Fibroblast of pulmonary artery (primary cell): ENCODE results near the gene GLIS1.

Experiments
- DNase-seq: peaks from one replicate; pipeline ENCODE4 v3.0.0-alpha.2; 2010; ENCODE audit warnings: low read depth
- H3K4me3 ChIP-seq: replicated peaks from 2 replicates; pipeline ENCODE4 v1.5.1; 2011; ENCODE audit warnings: low read depth, mild to moderate bottlenecking, control low read depth, low read length, moderate library complexity
- CTCF ChIP-seq: IDR thresholded peaks from 2 replicates; pipeline ENCODE4 v1.5.1; 2011; ENCODE audit warnings: mild to moderate bottlenecking, control low read depth, low read length, inconsistent platforms; ENCODE audit errors: missing control alignments

Gene GLIS1

GRCh38 chr1:53595906-53596305, 143.1 kb downstream of the GLIS1 start:
- DNase-seq, result no peak
- no peak overlapping the region for H3K4me3 ChIP-seq
- TF ChIP-seq CTCF, result no peak

DNA sequence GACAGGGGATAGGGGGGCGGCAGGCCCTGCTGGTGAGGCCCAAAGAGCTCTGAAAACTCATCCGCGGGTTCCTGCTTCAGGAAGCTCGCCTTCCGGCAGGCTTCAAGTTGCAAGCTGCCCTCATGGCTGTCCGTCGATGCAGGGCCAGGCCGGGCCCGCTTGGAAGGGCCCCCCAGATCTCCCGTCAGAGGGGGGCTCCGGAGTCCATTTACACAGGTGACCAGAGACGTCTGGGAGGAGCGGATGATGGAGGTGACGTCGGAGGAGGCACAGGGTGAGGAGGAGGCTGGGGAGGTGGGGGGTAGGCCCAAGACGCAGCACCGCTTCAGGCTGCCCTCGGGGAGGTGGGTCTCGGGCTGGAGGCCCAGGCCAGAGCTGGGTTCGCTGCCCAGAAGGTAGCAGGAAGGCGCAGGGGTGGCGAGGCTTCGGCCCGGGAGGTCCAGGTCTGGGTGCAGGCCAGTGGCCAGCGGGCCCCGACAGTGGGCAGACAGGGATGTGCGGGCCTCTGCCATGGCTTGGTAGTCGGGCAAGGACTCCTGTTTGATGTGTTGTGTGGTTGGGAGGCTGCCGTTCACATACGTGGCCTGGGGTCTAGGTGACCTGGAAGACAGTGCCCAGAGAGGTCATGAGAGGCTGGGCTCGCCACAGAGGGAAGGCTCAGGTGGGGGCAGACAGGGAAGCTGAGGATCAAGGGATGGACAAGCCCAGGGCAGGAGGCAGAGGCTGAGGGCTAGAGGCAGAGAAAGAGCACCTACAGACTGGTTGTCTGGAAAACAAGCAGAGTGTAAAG, 144.4 kb downstream of the GLIS1 start:
- no peak overlapping the region for H3K4me3 ChIP-seq
- no peak for DNase-seq
- no peak for TF ChIP-seq CTCF

DNA sequence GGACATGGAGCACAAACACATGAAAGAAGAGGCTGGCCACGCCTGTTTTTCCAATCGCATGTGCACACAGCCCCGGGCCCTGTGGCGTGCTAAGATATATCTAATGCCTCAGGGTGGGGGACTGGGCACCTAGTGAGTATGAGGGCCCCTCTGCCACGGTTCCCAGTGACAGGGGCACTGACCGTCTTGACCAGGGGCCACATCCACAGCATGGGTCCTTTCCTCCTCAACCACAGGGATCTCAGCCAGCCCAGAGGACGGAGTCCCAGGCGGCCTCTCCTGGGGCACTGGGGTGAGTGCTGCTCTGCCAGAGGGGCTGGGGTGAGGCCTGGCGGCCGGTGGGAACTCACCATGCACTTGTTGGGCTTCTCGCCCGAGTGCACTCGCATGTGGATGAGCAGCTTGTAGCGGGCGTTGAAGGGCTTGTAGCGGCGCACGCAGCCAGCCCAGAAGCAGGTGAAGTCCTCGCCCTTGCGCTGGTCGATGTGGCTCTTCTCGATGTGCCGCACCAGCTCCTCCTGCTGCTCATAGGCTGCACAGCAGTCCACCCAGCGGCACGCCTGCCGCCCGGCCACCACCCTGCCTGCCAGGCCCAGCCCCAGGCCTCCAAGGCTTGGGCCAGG, 145.1 kb downstream of the GLIS1 start:
- peak; percentile 19 for TF ChIP-seq CTCF
- DNase-seq, result peak; percentile 16
- no peak overlapping the region for H3K4me3 ChIP-seq

GRCh38 chr1:53592985-53593757, 145.8 kb downstream of the GLIS1 start:
- DNase-seq, result no peak
- TF ChIP-seq CTCF, result no peak
- H3K4me3 ChIP-seq, result no peak overlapping the region

DNA sequence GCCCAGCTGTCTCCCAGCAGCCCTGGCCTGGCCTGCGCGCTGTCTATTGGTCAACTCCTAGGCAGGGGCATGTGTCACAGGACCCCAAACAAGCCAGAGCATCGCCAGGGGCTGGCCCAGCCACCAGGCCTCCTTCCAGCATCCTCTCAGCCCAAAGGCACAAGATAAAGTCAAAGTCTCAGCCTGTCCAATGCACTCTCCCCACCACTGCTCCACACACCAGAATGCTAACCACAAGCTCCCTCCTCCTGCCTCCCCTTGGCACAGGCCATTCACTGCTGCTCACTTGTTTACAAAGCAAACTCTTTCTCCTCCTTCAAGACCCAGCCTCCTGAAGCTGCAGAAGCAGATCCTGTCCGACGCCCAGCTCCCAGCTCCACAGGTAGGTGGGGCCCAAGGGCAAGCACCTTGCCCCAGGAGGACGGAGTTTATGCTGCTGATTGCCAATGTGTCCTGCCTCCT, 146.4 kb downstream of the GLIS1 start:
- no peak for TF ChIP-seq CTCF
- peak; percentile 65 for DNase-seq
- H3K4me3 ChIP-seq, result no peak overlapping the region

DNA sequence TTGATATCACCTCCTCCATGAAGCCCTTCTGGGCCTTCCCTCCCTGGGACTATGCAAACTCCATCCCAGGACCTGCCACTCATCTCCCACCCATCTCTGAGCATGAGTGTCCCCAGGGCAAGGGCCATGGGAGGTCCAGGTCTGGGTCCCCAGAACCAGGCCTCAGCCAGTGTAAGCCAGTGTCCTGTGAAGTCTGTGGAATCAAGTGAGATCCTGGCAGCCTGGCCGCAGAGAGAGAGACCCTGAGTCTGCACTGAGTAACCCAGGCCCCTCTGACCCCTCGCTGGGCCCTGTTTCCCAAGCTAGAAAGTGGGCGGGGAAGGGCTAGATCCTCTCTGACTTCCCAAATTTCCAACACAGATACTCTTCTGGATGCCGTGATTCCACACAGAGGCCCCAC, 147.0 kb downstream of the GLIS1 start:
- no peak overlapping the region for H3K4me3 ChIP-seq
- TF ChIP-seq CTCF, result no peak
- no peak for DNase-seq
